Ascending aorta (tissue), 2 donors: ENCODE results near the gene WNT6. TPM values are rescaled to one million over a fixed set of nuclear protein-coding genes. Genes with fewer than 3 reads are reported as not detected.
A peak's percentile ranks its signal among the peaks of the same experiment; 100 is the strongest.

ENCODE experiments used
- DNase-seq, 2 donors: peaks; one replicate each; pipeline ENCODE4 v3.0.0-alpha.2; 2019; ENCODE audit warnings: low spot score in 2 of 2
- H3K27ac ChIP-seq, 2 donors: fragments of 200-600 bp; sonication (generic); one replicate each; pipeline ENCODE4 v1.5.1; 2016 to 2017; ENCODE audit warnings: mild to moderate bottlenecking in 1 of 2
- H3K27me3 ChIP-seq: fragments of 200-600 bp; sonication (generic); one replicate; pipeline ENCODE4 v1.5.1; 2017
- H3K36me3 ChIP-seq, 2 donors: fragments of 200-600 bp; sonication (generic); one replicate each; pipeline ENCODE4 v1.5.1; 2016
- H3K4me1 ChIP-seq, 2 donors: fragments of 200-600 bp; sonication (generic); one replicate each; pipeline ENCODE4 v1.5.1; 2016 to 2017; ENCODE audit warnings: mild to moderate bottlenecking in 1 of 2
- H3K4me3 ChIP-seq, 2 donors: fragments of 200-600 bp; sonication (generic); one replicate each; pipeline ENCODE4 v1.5.1; 2016 to 2017; ENCODE audit warnings: mild to moderate bottlenecking in 1 of 2
- H3K9me3 ChIP-seq, 2 donors: fragments of 200-600 bp; sonication (generic); one replicate each; pipeline ENCODE4 v1.5.1; 2016
- CTCF ChIP-seq, 3 experiments: fragments of 200-600 bp in 2 of 3; fragments of 450-650 bp in 1 of 3; sonication (generic) in 2 of 3; IDR thresholded peaks; one replicate each; pipeline ENCODE4 v1.5.1; 2016 to 2019; ENCODE audit warnings: antibody characterized with exemption in 3 of 3, mild to moderate bottlenecking in 1 of 3, moderate library complexity in 1 of 3
- intact Hi-C: fragments of 100-400 bp; cut with DNase I; formaldehyde crosslinking; loops from one replicate; pipeline ENCODE4 v1.15.1; 2023
- total RNA-seq: library from RNA; depleted of rRNA; stranded (reverse); fragments of >200 nt; gene quantifications from one replicate; pipeline ENCODE4 v1.1.0, GENCODE V29; 2016

Gene WNT6
- total RNA-seq, 1 donor from 2014 or later, result 1.2 TPM

GRCh38 chr2:218830526-218831306 is 28.9 kb upstream of the WNT6 start:
- H3K4me1 ChIP-seq, result peaks cover 8 to 29% of the 10 kb centered on the region in 2 donors
- H3K27me3 ChIP-seq, result no peaks in the 10 kb centered on the region
- H3K9me3 ChIP-seq, result no peaks in the 10 kb centered on the region
- intact Hi-C loops, result loop anchor here (5.0 kb wide), 2 partner anchors 98 to 118 kb away; partner anchors contain the start of gene TTLL4
- H3K27ac ChIP-seq, result peak overlapping the region; percentile 80 to 83
- H3K4me3 ChIP-seq, result no peak overlapping the region
- DNase-seq, result peak in 1 of 2 donors; percentile 16
- no peaks in the 10 kb centered on the region for H3K36me3 ChIP-seq
- no peak for TF ChIP-seq CTCF (IDR thresholded peaks at IDR 0.05)

- Histone ChIP-seq H3K4me3 (no peak within 1 kb of the TSS), H3K36me3 (no peaks in the 10 kb centered on the region), H3K27ac (peak within 1 kb of the TSS; percentile 80 to 83), H3K4me1 (peaks cover 8 to 29% of the 10 kb centered on the region in 2 donors), H3K27me3 (no peaks in the 10 kb centered on the region), H3K9me3 (no peaks in the 10 kb centered on the region)
- TF ChIP-seq CTCF (IDR thresholded peaks at IDR 0.05), result no peak
- intact Hi-C loops, result loop anchor here (5.0 kb wide), 2 partner anchors 99 to 119 kb away; partner anchors contain the start of gene TTLL4
- DNase-seq, result peak; percentile 26 to 80
These were observed 28.1 kb upstream of the WNT6 start, which contains the start of gene PRKAG3 for GRCh38 chr2:218831378-218831990. Gene PRKAG3, minus strand, starts transcription at chr2:218831803.

GRCh38 chr2:218832081-218832480 is 27.5 kb upstream of the WNT6 start:
- Histone ChIP-seq H3K4me1 (peaks cover 8 to 29% of the 10 kb centered on the region in 2 donors), H3K4me3 (no peak overlapping the region), H3K36me3 (no peaks in the 10 kb centered on the region), H3K9me3 (no peaks in the 10 kb centered on the region), H3K27me3 (no peaks in the 10 kb centered on the region), H3K27ac (peak overlapping the region; percentile 80 to 83)
- no peak for TF ChIP-seq CTCF (IDR thresholded peaks at IDR 0.05)
- DNase-seq, result no peak
- intact Hi-C loops, result loop anchor here (1.0 to 5.0 kb wide), 3 partner anchors 26 to 120 kb away; partner anchors contain the start of gene TTLL4

- no peaks in the 10 kb centered on the region for H3K9me3 ChIP-seq
- H3K36me3 ChIP-seq, result no peaks in the 10 kb centered on the region
- no peaks in the 10 kb centered on the region for H3K27me3 ChIP-seq
- H3K27ac ChIP-seq, result peak overlapping the region; percentile 80 to 83
- intact Hi-C loops, result loop anchor here (1.0 to 5.0 kb wide), 3 partner anchors 26 to 120 kb away; partner anchors contain the start of gene TTLL4
- H3K4me1 ChIP-seq, result peaks cover 8 to 29% of the 10 kb centered on the region in 2 donors
- no peak for TF ChIP-seq CTCF (IDR thresholded peaks at IDR 0.05)
- H3K4me3 ChIP-seq, result no peak overlapping the region
- DNase-seq, result peak; percentile 39 to 87
These were observed 27.1 kb upstream of the WNT6 start for GRCh38 chr2:218832520-218832919.

GRCh38 chr2:218833023-218833609 is 26.5 kb upstream of the WNT6 start:
- peak in 1 of 2 donors; percentile 40 for DNase-seq
- Histone ChIP-seq H3K4me3 (no peak overlapping the region), H3K27ac (peak overlapping the region; percentile 80 to 83), H3K4me1 (peaks cover 8 to 29% of the 10 kb centered on the region in 2 donors), H3K9me3 (peaks cover 0 to 4% of the 10 kb centered on the region in 2 donors), H3K27me3 (no peaks in the 10 kb centered on the region), H3K36me3 (no peaks in the 10 kb centered on the region)
- intact Hi-C loops, result loop anchor here (5.0 kb wide), 2 partner anchors 101 to 121 kb away; partner anchors contain the start of gene TTLL4
- no peak for TF ChIP-seq CTCF (IDR thresholded peaks at IDR 0.05)
